Retinal pigment epithelial cell (primary cell): ENCODE results near the gene HRAS.

Experiments used
- DNase-seq: peaks from one replicate; pipeline ENCODE4 v3.0.0-alpha.2; 2010; ENCODE audit warnings: low read depth
- H3K4me3 ChIP-seq: 2 replicates; pipeline ENCODE4 v1.5.1; 2011; ENCODE audit warnings: mild to moderate bottlenecking, low read length, control low read depth, moderate library complexity
- TF ChIP-seq, protein P1 (sequence below): conservative IDR thresholded peaks from 2 replicates; pipeline ENCODE4 v1.5.1; 2011; ENCODE audit warnings: low read depth, low read length, control low read depth, inconsistent platforms

The HRAS gene

GRCh38 chr11:507727-508515 lies 27.5 kb downstream of the HRAS start:
- no peak for DNase-seq
- peak overlapping the region; percentile 53 for H3K4me3 ChIP-seq
- TF ChIP-seq, protein P1, sequence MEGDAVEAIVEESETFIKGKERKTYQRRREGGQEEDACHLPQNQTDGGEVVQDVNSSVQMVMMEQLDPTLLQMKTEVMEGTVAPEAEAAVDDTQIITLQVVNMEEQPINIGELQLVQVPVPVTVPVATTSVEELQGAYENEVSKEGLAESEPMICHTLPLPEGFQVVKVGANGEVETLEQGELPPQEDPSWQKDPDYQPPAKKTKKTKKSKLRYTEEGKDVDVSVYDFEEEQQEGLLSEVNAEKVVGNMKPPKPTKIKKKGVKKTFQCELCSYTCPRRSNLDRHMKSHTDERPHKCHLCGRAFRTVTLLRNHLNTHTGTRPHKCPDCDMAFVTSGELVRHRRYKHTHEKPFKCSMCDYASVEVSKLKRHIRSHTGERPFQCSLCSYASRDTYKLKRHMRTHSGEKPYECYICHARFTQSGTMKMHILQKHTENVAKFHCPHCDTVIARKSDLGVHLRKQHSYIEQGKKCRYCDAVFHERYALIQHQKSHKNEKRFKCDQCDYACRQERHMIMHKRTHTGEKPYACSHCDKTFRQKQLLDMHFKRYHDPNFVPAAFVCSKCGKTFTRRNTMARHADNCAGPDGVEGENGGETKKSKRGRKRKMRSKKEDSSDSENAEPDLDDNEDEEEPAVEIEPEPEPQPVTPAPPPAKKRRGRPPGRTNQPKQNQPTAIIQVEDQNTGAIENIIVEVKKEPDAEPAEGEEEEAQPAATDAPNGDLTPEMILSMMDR: no peak

DNA sequence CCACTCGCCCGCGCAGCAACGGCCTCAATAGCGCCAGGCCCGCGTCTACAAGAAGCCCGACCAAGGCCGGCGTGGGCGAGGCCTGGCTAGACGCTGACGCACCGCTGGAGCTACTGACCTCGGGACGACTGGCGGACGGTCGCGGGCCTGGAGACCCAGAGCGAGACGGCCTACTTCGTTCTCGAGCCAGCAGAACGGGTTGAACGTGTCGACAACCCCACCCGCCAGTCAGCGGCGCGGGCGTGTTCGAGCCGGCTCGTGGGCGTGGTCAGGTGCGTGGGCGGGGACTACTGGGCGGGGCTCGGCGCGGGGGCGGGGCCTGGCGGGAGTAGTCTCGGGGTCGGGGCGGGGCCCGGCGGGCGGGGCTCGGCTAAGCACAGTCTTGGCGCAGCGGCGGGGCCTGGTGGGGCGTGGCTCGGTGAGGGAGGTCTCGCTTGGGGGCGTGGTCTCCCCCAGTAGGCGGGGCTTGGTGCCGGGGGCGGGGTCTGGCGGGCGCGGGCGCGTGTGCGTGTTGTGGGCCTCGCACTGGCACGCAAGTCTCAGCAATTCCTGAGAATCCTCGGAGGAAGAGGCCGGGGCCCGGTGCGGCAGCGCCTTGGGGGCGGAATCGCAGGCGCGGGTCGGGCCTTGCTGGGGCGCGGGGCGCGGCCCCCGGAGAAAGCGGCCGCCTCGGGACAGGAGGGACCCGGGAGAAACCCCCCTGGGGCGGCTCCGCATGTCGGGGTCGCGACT lies 28.2 kb downstream of the HRAS start, which contains the start of gene RNH1:
RNH1 (minus strand) TSS at position 248 of the 732 bp plus-strand sequence. CDS start 5,080 bp downstream, outside the sequence.
- DNase-seq: peak; percentile 68
- H3K4me3 ChIP-seq: peak within 1 kb of the TSS; percentile 74
- TF ChIP-seq, protein P1: no peak

GRCh38 chr11:506238-506994 lies 29.0 kb downstream of the HRAS start:
- peak; percentile 97 for DNase-seq
- peak overlapping the region; percentile 74 for H3K4me3 ChIP-seq
- TF ChIP-seq, protein P1: peak; percentile 12

- TF ChIP-seq, protein P1: no peak
- DNase-seq: no peak
- H3K4me3 ChIP-seq: peak overlapping the region; percentile 54
Measured at GRCh38 chr11:504994-505344, 30.4 kb downstream of the HRAS start.

- H3K4me3 ChIP-seq: peak overlapping the region; percentile 54
- TF ChIP-seq, protein P1: no peak
- no peak for DNase-seq
Measured at GRCh38 chr11:504053-504993, 31.1 kb downstream of the HRAS start.
